BE2C (cell line): ENCODE results near the gene SCARB1.

ENCODE experiments used
- DNase-seq: peaks from one replicate; pipeline ENCODE4 v3.0.0-alpha.2; 2020
- H3K27me3 ChIP-seq: fragments of 250-450 bp; sonication (Bioruptor Pico); 2 replicates; pipeline ENCODE4 v1.5.1; 2020; ENCODE audit warnings: mild to moderate bottlenecking
- H3K36me3 ChIP-seq: fragments of 250-450 bp; sonication (Bioruptor Pico); 2 replicates; pipeline ENCODE4 v1.5.1; 2020; ENCODE audit warnings: mild to moderate bottlenecking
- H3K4me1 ChIP-seq: fragments of 250-450 bp; sonication (Bioruptor Pico); 2 replicates; pipeline ENCODE4 v1.5.1; 2020
- H3K4me3 ChIP-seq: 2 replicates; pipeline ENCODE4 v1.5.1; 2011; ENCODE audit warnings: low read depth, low read length
- H3K9me3 ChIP-seq: fragments of 250-450 bp; sonication (Bioruptor Pico); 2 replicates; pipeline ENCODE4 v1.5.1; 2020
- TF ChIP-seq, protein P1 (sequence below): IDR thresholded peaks from 2 replicates; pipeline ENCODE4 v1.5.1; 2012; ENCODE audit warnings: mild to moderate bottlenecking, low read depth, low read length

Gene SCARB1

DNA sequence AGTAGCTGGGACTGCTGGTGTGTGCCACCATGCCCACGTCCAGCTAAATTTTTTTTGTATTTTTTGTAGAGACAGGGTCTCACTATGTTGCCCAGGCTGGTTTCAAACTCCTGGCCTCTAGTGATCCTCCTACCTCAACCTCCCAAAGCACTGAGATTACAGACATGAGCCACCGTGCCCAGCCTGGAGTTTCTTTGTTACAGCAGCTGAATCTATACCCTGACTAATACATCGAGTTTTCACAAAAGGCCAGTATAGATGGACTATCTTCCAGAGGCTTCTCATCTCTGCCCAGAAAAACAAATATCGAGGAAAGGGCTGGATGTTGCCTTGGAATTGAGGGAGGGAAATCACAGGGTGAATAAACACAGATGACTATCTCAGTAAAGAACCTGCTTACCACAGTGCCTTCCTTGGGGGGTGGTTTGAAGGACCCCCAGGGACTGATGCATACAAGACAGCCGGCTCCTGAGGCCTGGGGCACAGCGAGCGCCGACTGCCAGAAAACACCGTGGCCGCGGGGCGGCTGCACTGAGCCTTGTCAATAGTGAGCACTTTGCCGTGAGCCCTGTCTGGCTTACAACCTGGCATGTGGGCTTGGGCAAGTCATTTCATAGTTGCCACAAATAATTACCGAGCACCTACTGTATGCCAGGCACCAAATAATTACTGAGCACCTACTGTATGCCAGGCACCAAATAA is 111.9 kb downstream of the SCARB1 start:
- Histone ChIP-seq H3K27me3 (no peaks in the 10 kb centered on the region), H3K4me3 (no peak overlapping the region), H3K4me1 (peaks cover 2% of the 10 kb centered on the region), H3K36me3 (no peaks in the 10 kb centered on the region), H3K9me3 (peaks cover 4% of the 10 kb centered on the region; the same call in 1 of the 2 replicates)
- TF ChIP-seq, protein P1, sequence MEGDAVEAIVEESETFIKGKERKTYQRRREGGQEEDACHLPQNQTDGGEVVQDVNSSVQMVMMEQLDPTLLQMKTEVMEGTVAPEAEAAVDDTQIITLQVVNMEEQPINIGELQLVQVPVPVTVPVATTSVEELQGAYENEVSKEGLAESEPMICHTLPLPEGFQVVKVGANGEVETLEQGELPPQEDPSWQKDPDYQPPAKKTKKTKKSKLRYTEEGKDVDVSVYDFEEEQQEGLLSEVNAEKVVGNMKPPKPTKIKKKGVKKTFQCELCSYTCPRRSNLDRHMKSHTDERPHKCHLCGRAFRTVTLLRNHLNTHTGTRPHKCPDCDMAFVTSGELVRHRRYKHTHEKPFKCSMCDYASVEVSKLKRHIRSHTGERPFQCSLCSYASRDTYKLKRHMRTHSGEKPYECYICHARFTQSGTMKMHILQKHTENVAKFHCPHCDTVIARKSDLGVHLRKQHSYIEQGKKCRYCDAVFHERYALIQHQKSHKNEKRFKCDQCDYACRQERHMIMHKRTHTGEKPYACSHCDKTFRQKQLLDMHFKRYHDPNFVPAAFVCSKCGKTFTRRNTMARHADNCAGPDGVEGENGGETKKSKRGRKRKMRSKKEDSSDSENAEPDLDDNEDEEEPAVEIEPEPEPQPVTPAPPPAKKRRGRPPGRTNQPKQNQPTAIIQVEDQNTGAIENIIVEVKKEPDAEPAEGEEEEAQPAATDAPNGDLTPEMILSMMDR: no peak
- no peak for DNase-seq

DNA sequence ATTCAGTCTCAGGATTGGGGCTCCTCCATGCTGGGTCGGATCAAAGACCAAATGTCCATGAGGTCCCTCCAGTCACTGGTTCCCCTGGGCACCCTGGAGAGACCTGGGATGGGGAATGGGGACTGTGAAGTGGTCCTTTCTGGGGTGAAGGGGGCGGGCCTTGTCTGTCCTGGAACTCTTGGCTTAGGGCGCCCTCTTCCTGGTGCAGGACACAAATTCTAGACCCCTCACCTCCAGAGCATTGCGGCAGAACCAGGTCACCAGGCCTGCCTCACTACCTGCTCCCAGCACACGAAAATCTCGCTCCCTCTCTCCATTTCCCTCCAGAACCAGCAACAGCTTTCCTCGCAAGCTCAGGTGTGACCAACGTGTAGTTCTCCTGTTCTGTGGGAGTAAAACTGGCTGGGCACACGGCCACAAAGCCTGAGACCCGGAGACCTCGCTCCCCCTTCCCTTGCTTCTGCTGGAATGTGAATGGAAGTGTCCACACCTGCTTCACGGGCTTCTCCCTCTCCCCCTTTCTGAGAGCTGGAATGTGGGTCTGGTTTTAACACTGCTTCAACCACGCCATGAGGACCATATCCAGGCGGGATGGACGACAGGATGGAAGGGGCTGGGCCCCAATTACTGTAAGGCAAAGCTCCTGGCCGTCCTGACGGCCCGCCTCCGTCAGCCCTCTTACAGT is 112.7 kb downstream of the SCARB1 start:
- TF ChIP-seq, protein P1: peak; percentile 48
- H3K27me3 ChIP-seq: no peaks in the 10 kb centered on the region
- DNase-seq: peak; percentile 65
- H3K4me3 ChIP-seq: no peak overlapping the region
- H3K4me1 ChIP-seq: peaks cover 9% of the 10 kb centered on the region
- H3K9me3 ChIP-seq: peaks cover 4% of the 10 kb centered on the region; the same call in 1 of the 2 replicates
- H3K36me3 ChIP-seq: no peaks in the 10 kb centered on the region

DNA sequence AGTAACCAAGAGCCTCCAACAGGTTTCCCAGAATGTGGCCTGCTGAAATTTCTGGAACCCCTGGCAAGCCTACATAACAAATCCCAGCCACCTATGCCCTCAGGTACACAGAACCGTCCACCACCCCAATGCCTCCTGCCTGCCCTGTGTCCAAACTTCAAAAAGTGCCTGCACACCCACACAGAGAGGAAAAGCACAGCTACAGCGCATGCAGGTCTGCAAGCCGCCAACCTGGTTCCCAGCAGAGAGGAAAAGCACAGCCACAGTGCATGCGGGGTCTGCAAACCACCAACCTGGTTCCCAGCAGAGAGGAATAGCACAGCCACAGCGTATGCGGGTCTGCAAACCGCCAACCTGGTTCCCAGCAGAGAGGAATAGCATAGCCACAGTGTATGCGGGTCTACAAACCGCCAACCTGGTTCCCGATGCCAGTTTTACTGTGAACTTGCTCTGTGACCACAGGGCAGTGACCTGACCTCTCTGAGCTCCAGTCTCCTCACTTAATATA is 113.5 kb downstream of the SCARB1 start:
- no peak overlapping the region for H3K4me3 ChIP-seq
- no peaks in the 10 kb centered on the region for H3K27me3 ChIP-seq
- TF ChIP-seq, protein P1: no peak
- no peak for DNase-seq
- peaks cover 4% of the 10 kb centered on the region; the same call in 1 of the 2 replicates for H3K9me3 ChIP-seq
- peaks cover 9% of the 10 kb centered on the region for H3K4me1 ChIP-seq
- H3K36me3 ChIP-seq: no peaks in the 10 kb centered on the region

DNA sequence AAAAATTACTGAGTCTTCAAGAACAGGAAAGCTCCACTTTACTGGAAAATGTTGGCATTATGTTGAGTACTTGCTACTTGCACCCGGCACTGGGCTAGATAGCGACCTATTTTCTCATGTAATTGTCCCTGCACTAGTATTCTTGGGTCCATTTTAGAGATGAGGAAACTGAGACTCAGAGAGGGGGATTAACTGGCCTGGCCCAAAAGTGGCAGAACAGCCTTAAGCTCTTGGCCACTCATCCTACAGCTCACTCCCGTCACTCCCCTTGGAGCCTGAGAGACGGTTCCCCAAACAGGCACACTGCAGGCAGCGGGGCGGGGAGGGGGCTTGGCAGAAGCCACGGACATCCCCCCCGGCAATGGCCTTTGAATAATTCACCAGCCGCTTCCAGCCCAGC is 113.9 kb downstream of the SCARB1 start:
- Histone ChIP-seq H3K36me3 (no peaks in the 10 kb centered on the region), H3K4me1 (peaks cover 9% of the 10 kb centered on the region), H3K4me3 (no peak overlapping the region), H3K9me3 (peaks cover 4% of the 10 kb centered on the region; the same call in 1 of the 2 replicates), H3K27me3 (no peaks in the 10 kb centered on the region)
- TF ChIP-seq, protein P1: no peak
- no peak for DNase-seq

DNA sequence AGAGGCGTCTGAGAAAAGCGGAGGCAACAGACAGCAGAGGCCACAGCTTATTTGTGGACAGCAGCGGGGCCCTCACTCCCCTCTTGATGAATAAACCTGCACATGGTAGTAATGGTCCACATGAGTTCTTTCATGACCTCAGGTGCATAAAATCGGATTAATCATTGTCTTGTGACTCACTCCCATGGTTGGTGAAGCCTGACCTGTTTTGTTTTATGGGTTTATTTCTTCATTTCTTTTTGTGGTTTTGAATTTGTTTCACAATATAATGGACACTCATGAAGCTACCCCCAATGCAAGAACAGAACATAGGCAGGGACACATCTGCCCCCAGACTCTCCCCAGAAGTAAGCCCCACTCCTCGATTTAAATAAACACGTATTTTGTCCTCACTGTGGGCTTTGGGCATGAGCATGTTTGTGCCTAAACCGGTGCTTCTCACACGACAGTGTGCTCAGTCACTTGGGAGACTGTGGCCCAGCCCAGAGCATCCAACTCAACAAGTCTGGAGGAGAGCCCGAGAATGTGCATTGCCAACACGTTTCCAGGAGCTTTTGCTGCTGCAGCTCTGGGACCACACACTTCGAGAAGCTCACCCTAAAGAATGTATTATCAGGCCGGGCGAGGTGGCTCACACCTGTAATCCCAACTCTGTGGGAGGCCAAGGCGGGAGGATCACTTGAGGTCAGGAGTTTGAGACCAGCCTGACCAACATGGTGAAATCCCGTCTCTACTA is 116.1 kb downstream of the SCARB1 start:
- H3K9me3 ChIP-seq: no peaks in the 10 kb centered on the region
- H3K4me3 ChIP-seq: no peak overlapping the region
- H3K4me1 ChIP-seq: peaks cover 9% of the 10 kb centered on the region
- no peaks in the 10 kb centered on the region for H3K36me3 ChIP-seq
- H3K27me3 ChIP-seq: no peaks in the 10 kb centered on the region
- DNase-seq: no peak
- TF ChIP-seq, protein P1: no peak
